Upper lobe of left lung (tissue), 4 donors: ENCODE results near the gene CACNA1F.

Source experiments
- CTCF ChIP-seq, 6 experiments: fragments of 450-650 bp in 4 of 6; fragments of 200-600 bp in 2 of 6; sonication (generic) in 2 of 6; IDR thresholded peaks; one replicate each; pipeline ENCODE4 v1.5.1; 2016 to 2019; ENCODE audit warnings: antibody characterized with exemption in 6 of 6
- EP300 ChIP-seq, 4 donors: sonication (generic); formaldehyde crosslinking; IDR thresholded peaks; one replicate each; pipeline ENCODE4 v1.5.1; 2017; ENCODE audit warnings: antibody characterized with exemption in 4 of 4, control low read depth in 2 of 4
- POLR2A ChIP-seq, 4 donors: fragments of 450-650 bp; IDR thresholded peaks; one replicate each; pipeline ENCODE4 v1.5.1; 2016 to 2017; ENCODE audit warnings: antibody characterized with exemption in 4 of 4, mild to moderate bottlenecking in 2 of 4
- POLR2AphosphoS5 ChIP-seq, 2 donors: sonication (generic); formaldehyde crosslinking; IDR thresholded peaks; one replicate each; pipeline ENCODE4 v1.5.1; 2017; ENCODE audit warnings: antibody characterized with exemption in 2 of 2

- TF ChIP-seq CTCF (IDR thresholded peaks at IDR 0.05), result no peak
- TF ChIP-seq EP300 (IDR thresholded peaks at IDR 0.05), result no peak
- TF ChIP-seq POLR2A (IDR thresholded peaks at IDR 0.05), result no peak
- TF ChIP-seq POLR2AphosphoS5 (IDR thresholded peaks at IDR 0.05), result no peak
These were observed 43.8 kb upstream of the CACNA1F start for GRCh38 chrX:49276671-49277534.
